IMR-90 (cell line): ENCODE data around the gene TXNDC16. TPM values are rescaled to one million over a fixed set of nuclear protein-coding genes. Genes with fewer than 3 reads are reported as not detected.

Experiments used
- ATAC-seq: fragments of 200-7000 bp; cut with Tn5 transposase; 2 replicates; pipeline ENCODE4 v1.9.1; 2020; ENCODE audit warnings: low read depth, mild to moderate bottlenecking, moderate library complexity
- BruUV-seq: library from RNA; stranded (reverse); fragments of 400-500 nt; replicated peaks from 2 replicates; lab custom pipeline; 2021; lab: Mats Ljungman, UMichigan
- CTCF ChIA-PET: fragments of 300-600 bp; formaldehyde crosslinking; extraction: SDS; loops from one replicate; lab custom pipeline; 2021; ENCODE audit warnings: antibody characterized with exemption; lab: Yijun Ruan, JAX
- POLR2A ChIA-PET: fragments of 300-600 bp; sonication (Branson Sonifier 250); formaldehyde crosslinking; loops from one replicate; lab custom pipeline; 2022; ENCODE audit warnings: antibody characterized with exemption; ENCODE audit not compliant: unreplicated experiment; lab: Charles Lee
- DNase-seq: peaks from one replicate; pipeline ENCODE4 v3.0.0; 2013
- H2AFZ ChIP-seq: replicated peaks from 2 replicates; pipeline ENCODE3; 2013; ENCODE audit warnings: low read length, mild to moderate bottlenecking; ENCODE audit not compliant: poor library complexity
- H2AK5ac ChIP-seq: 2 replicates; pipeline ENCODE4 v1.6.1; 2013; ENCODE audit warnings: low read depth, low read length, inconsistent platforms
- H2AK9ac ChIP-seq: replicated peaks from 2 replicates; pipeline ENCODE3; 2013; ENCODE audit warnings: mild to moderate bottlenecking, low read depth, low read length, moderate library complexity; ENCODE audit not compliant: poor library complexity
- H2BK120ac ChIP-seq: 2 replicates; pipeline ENCODE4 v1.6.1; 2013; ENCODE audit warnings: low read depth, low read length, inconsistent platforms
- H2BK15ac ChIP-seq: 3 replicates; pipeline ENCODE4 v1.6.1; 2013; ENCODE audit warnings: low read depth, low read length, inconsistent platforms
- H2BK20ac ChIP-seq: 2 replicates; pipeline ENCODE4 v1.6.1; 2013; ENCODE audit warnings: low read depth, mild to moderate bottlenecking, inconsistent platforms, low read length, moderate library complexity
- H2BK5ac ChIP-seq: 2 replicates; pipeline ENCODE4 v1.6.1; 2013; ENCODE audit warnings: mild to moderate bottlenecking, low read depth, low read length, inconsistent platforms; ENCODE audit not compliant: poor library complexity, severe bottlenecking
- H3K14ac ChIP-seq: replicated peaks from 2 replicates; pipeline ENCODE4 v1.6.1; 2013; ENCODE audit warnings: low read depth, low read length, inconsistent platforms
- H3K18ac ChIP-seq: 2 replicates; pipeline ENCODE4 v1.6.1; 2013; ENCODE audit warnings: low read depth, low read length, control low read depth
- H3K23ac ChIP-seq: 2 replicates; pipeline ENCODE4 v1.6.1; 2013; ENCODE audit warnings: low read depth, low read length, inconsistent platforms
- H3K27ac ChIP-seq: 2 replicates; pipeline ENCODE4 v1.5.1; 2013; ENCODE audit warnings: mild to moderate bottlenecking, control low read depth, low read length; ENCODE audit not compliant: insufficient read depth
- H3K27me3 ChIP-seq: 2 replicates; pipeline ENCODE4 v1.6.1; 2013; ENCODE audit warnings: low read length; ENCODE audit not compliant: control insufficient read depth, insufficient read depth
- H3K36me3 ChIP-seq: 2 replicates; pipeline ENCODE4 v1.6.1; 2013; ENCODE audit warnings: low read length, mixed read lengths; ENCODE audit not compliant: control insufficient read depth, insufficient read depth
- H3K4ac ChIP-seq: 2 replicates; pipeline ENCODE4 v1.6.1; 2013; ENCODE audit warnings: low read depth, low read length, inconsistent platforms
- H3K4me1 ChIP-seq: 2 replicates; pipeline ENCODE4 v1.6.1; 2013; ENCODE audit warnings: low read length, mixed read lengths; ENCODE audit not compliant: control insufficient read depth, insufficient read depth
- H3K4me2 ChIP-seq: 2 replicates; pipeline ENCODE4 v1.6.1; 2013; ENCODE audit warnings: low read depth, mild to moderate bottlenecking, control low read depth, low read length, moderate library complexity
- H3K4me3 ChIP-seq: 2 replicates; pipeline ENCODE4 v1.5.1; 2013; ENCODE audit warnings: low read depth, mild to moderate bottlenecking, control low read depth, low read length, moderate library complexity; ENCODE audit not compliant: insufficient read depth
- H3K56ac ChIP-seq: 2 replicates; pipeline ENCODE4 v1.6.1; 2013; ENCODE audit warnings: low read length, inconsistent platforms; ENCODE audit not compliant: insufficient read depth; ENCODE audit errors: extremely low read depth
- H3K79me1 ChIP-seq, 2 experiments: 2 replicates each; pipeline ENCODE4 v1.6.1; 2013; ENCODE audit warnings: low read length in 2 of 2, inconsistent platforms in 1 of 2, low read depth in 1 of 2
- H3K9ac ChIP-seq: 2 replicates; pipeline ENCODE4 v1.6.1; 2013; ENCODE audit warnings: low read depth, low read length, control low read depth
- H3K9me1 ChIP-seq: 2 replicates; pipeline ENCODE4 v1.6.1; 2013; ENCODE audit warnings: low read length, inconsistent platforms; ENCODE audit not compliant: insufficient read depth
- H3K9me3 ChIP-seq: 2 replicates; pipeline ENCODE4 v1.6.1; 2013; ENCODE audit warnings: low read length; ENCODE audit not compliant: control insufficient read depth, insufficient read depth
- H4K20me1 ChIP-seq: 2 replicates; pipeline ENCODE4 v1.6.1; 2013; ENCODE audit warnings: low read length, inconsistent platforms; ENCODE audit not compliant: insufficient read depth
- H4K5ac ChIP-seq: 2 replicates; pipeline ENCODE4 v1.6.1; 2013; ENCODE audit warnings: mild to moderate bottlenecking, low read depth, low read length, control low read depth
- H4K8ac ChIP-seq, 2 experiments: 2 replicates each; pipeline ENCODE4 v1.6.1; 2013; ENCODE audit warnings: low read depth in 2 of 2, low read length in 2 of 2, control low read depth in 1 of 2, inconsistent platforms in 1 of 2
- H4K91ac ChIP-seq: 2 replicates; pipeline ENCODE4 v1.6.1; 2013; ENCODE audit warnings: low read depth, low read length, inconsistent platforms; ENCODE audit not compliant: insufficient read depth
- MAZ ChIP-seq: IDR thresholded peaks from 2 replicates; pipeline ENCODE4 v1.6.1; 2012; ENCODE audit warnings: low read depth, mild to moderate bottlenecking, low read length, improper control_type of control experiment, moderate library complexity, borderline replicate concordance
- MXI1 ChIP-seq: IDR thresholded peaks from 2 replicates; pipeline ENCODE4 v1.6.1; 2012; ENCODE audit warnings: low read depth, mild to moderate bottlenecking, low read length, moderate library complexity, borderline replicate concordance
- WGBS, 2 experiments: methylation state at CpG; one replicate each; pipeline versions ENCODE4 v1.1.5 to v1.1.7; 2013; ENCODE audit warnings: missing lambda C conversion rate in 2 of 2; ENCODE audit not compliant: insufficient read length in 1 of 2; ENCODE audit errors: extremely low coverage in 2 of 2; 5-methylcytosine and 5-hydroxymethylcytosine counted together
- dilution Hi-C: fragments of 300-500 bp; cut with HindIII; formaldehyde crosslinking; loops from one replicate; pipeline ENCODE4 v1.14.3; 2018; ENCODE audit warnings: low sequenced_read_pairs; ENCODE audit not compliant: unreplicated experiment
- in situ Hi-C: fragments of 300-500 bp; cut with MboI; formaldehyde crosslinking; loops from 3 replicates; pipeline ENCODE4 v1.14.3; 2019; ENCODE audit warnings: low sequenced_read_pairs, inconsistent platforms, mixed read lengths
- intact Hi-C: fragments of 100-400 bp; cut with micrococcal nuclease; formaldehyde crosslinking; loops from 2 replicates; pipeline ENCODE4 v1.10.0; 2022
- polyA plus RNA-seq, 3 experiments: library from polyadenylated mRNA; depleted of rRNA; stranded (reverse); fragments of >200 nt; gene quantifications; 2 replicates each; pipeline ENCODE4 v1.2.3, GENCODE V29; 2012; ENCODE audit warnings: low replicate concordance in 1 of 3
- total RNA-seq: library from RNA; depleted of rRNA; stranded (reverse); fragments of >200 nt; gene quantifications from 2 replicates; pipeline ENCODE4 v1.2.3, GENCODE V29; 2012
- TF ChIP-seq, protein P1 (sequence below): fragments of 150-350 bp; IDR thresholded peaks from 2 replicates; pipeline ENCODE4 v1.6.1; 2016; ENCODE audit warnings: low read depth, mild to moderate bottlenecking, low read length, moderate library complexity, borderline replicate concordance
- TF ChIP-seq, protein P2 (sequence below): conservative IDR thresholded peaks from 2 replicates; pipeline ENCODE4 v1.5.1; 2012; ENCODE audit warnings: mild to moderate bottlenecking, low read depth, low read length, improper control_type of control experiment

TXNDC16 gene
- total and polyA plus RNA-seq, 2 of the 4 experiments (the other 2 are of a cell fraction), result 1.4 TPM

DNA sequence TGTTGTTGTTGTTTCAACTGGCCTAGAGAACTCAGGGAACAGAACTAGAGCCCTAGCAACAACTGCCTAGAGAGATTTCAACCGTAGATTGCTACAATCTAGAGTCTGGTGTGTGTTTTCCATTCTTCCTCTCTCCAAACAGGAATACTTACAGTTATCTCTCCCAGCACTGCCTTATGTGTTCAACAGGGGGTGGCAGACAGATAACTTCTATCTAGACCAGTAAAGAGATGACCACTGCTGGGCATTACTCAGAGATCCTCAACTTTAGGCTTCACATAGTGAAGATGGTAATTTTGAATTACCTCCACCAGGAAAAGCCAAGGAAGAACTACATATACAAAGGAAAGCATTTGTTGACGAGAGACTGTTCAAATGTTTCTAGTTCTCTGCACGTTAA is 4.8 kb downstream of the TXNDC16 start:
- Histone ChIP-seq H3K36me3 (no peaks in the 10 kb centered on the region), H2AFZ (no peak overlapping the region), H3K9me1 (no peaks in the 10 kb centered on the region; the same call in 1 of the 2 replicates), H4K20me1 (no peaks in the 10 kb centered on the region), H4K91ac (no peak overlapping the region), H2BK5ac (no peak overlapping the region), H3K18ac (no peak overlapping the region), H3K9me3 (no peaks in the 10 kb centered on the region), H3K27me3 (no peaks in the 10 kb centered on the region), H2BK15ac (no peak overlapping the region), H3K9ac (no peak overlapping the region), H3K4ac (no peak overlapping the region), H2AK5ac (no peak overlapping the region), H4K5ac (no peak overlapping the region), H4K8ac (no peak overlapping the region), H2BK120ac (no peak overlapping the region), H3K56ac (no peak overlapping the region), H3K4me2 (no peak overlapping the region), H3K23ac (no peak overlapping the region), H2AK9ac (no peak overlapping the region), H2BK20ac (no peak overlapping the region), H3K27ac (no peak overlapping the region), H3K4me1 (no peaks in the 10 kb centered on the region), H3K79me1 (peaks cover 0 to 6% of the 10 kb centered on the region in 2 experiments; a peak in 1 of 4 replicates), H3K14ac (no peak overlapping the region), H3K4me3 (no peak overlapping the region)
- no peak for DNase-seq
- TF ChIP-seq MXI1 (no peak), MAZ (no peak)
- TF ChIP-seq, protein P1, sequence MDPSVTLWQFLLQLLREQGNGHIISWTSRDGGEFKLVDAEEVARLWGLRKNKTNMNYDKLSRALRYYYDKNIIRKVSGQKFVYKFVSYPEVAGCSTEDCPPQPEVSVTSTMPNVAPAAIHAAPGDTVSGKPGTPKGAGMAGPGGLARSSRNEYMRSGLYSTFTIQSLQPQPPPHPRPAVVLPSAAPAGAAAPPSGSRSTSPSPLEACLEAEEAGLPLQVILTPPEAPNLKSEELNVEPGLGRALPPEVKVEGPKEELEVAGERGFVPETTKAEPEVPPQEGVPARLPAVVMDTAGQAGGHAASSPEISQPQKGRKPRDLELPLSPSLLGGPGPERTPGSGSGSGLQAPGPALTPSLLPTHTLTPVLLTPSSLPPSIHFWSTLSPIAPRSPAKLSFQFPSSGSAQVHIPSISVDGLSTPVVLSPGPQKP, result no peak
- TF ChIP-seq, protein P2, sequence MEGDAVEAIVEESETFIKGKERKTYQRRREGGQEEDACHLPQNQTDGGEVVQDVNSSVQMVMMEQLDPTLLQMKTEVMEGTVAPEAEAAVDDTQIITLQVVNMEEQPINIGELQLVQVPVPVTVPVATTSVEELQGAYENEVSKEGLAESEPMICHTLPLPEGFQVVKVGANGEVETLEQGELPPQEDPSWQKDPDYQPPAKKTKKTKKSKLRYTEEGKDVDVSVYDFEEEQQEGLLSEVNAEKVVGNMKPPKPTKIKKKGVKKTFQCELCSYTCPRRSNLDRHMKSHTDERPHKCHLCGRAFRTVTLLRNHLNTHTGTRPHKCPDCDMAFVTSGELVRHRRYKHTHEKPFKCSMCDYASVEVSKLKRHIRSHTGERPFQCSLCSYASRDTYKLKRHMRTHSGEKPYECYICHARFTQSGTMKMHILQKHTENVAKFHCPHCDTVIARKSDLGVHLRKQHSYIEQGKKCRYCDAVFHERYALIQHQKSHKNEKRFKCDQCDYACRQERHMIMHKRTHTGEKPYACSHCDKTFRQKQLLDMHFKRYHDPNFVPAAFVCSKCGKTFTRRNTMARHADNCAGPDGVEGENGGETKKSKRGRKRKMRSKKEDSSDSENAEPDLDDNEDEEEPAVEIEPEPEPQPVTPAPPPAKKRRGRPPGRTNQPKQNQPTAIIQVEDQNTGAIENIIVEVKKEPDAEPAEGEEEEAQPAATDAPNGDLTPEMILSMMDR, result no peak
- no CpG with 5 or more reads among the region's 3 CpGs for WGBS, 2 experiments
- ChIA-PET POLR2A (no interaction called here), CTCF (no interaction called here)
- no TSS peak for BruUV-seq
- intact Hi-C loops (no loop called here), dilution Hi-C loops (no loop called here), in situ Hi-C loops (no loop called here)
- ATAC-seq, result no peak
